Left ventricle myocardium inferior (tissue), 1 donor: ENCODE measurements around the gene TOR1AIP2. TPM values are rescaled to one million over a fixed set of nuclear protein-coding genes. Genes with fewer than 3 reads are reported as not detected.

Experiments used
- DNase-seq: peaks from one replicate; pipeline ENCODE4 v3.0.0-alpha.2; 2020
- H3K27ac ChIP-seq: fragments of 200-600 bp; replicated peaks from 2 replicates; pipeline ENCODE4 v1.8.0; 2021
- H3K27me3 ChIP-seq: fragments of 200-600 bp; 2 replicates; pipeline ENCODE4 v1.8.0; 2021; ENCODE audit warnings: low read depth
- H3K36me3 ChIP-seq: fragments of 200-600 bp; 2 replicates; pipeline ENCODE4 v1.8.0; 2021
- H3K4me1 ChIP-seq: fragments of 200-600 bp; 2 replicates; pipeline ENCODE4 v1.8.0; 2021
- H3K4me3 ChIP-seq: fragments of 200-600 bp; 2 replicates; pipeline ENCODE4 v1.8.0; 2021; ENCODE audit warnings: mild to moderate bottlenecking, moderate library complexity
- H3K9me3 ChIP-seq: fragments of 200-600 bp; replicated peaks from 2 replicates; pipeline ENCODE4 v1.8.0; 2021
- CTCF ChIP-seq: fragments of 200-600 bp; IDR thresholded peaks from 2 replicates; pipeline ENCODE4 v1.8.0; 2021; ENCODE audit warnings: antibody characterized with exemption, mild to moderate bottlenecking, borderline replicate concordance
- intact Hi-C: fragments of 100-400 bp; cut with micrococcal nuclease; formaldehyde crosslinking; loops from one replicate; pipeline ENCODE4 v1.11.0; 2022
- total RNA-seq: library from RNA; stranded (reverse); fragmentation: NEBNext Ultra II Directional; extraction: Animal tissue kit (Norgen Biotek cat#: 25700); gene quantifications from one replicate; pipeline ENCODE4 v1.2.1, GENCODE V29; 2021
- donor health status: DM: no; HTN: yes; CAD: no; lungs with severe emphysema.

Gene TOR1AIP2
- total RNA-seq, 1 donor from 2014 or later = 48.1 TPM

GRCh38 chr1:179823693-179824092 is 53.9 kb downstream of the TOR1AIP2 start:
- Histone ChIP-seq H3K36me3 (no peaks in the 10 kb centered on the region), H3K4me1 (peaks cover 25% of the 10 kb centered on the region), H3K9me3 (no peaks in the 10 kb centered on the region), H3K27me3 (peaks cover 3% of the 10 kb centered on the region), H3K27ac (no peak overlapping the region), H3K4me3 (no peak overlapping the region)
- intact Hi-C loops = no loop called here
- no peak for TF ChIP-seq CTCF
- no peak for DNase-seq

GRCh38 chr1:179822065-179822464 is 55.5 kb downstream of the TOR1AIP2 start:
- Histone ChIP-seq H3K36me3 (no peaks in the 10 kb centered on the region), H3K27ac (no peak overlapping the region), H3K4me1 (peaks cover 36% of the 10 kb centered on the region), H3K9me3 (no peaks in the 10 kb centered on the region), H3K27me3 (peaks cover 5% of the 10 kb centered on the region), H3K4me3 (no peak overlapping the region)
- no peak for DNase-seq
- no peak for TF ChIP-seq CTCF
- intact Hi-C loops = no loop called here

GRCh38 chr1:179821524-179821923 is 56.1 kb downstream of the TOR1AIP2 start:
- Histone ChIP-seq H3K4me1 (peaks cover 41% of the 10 kb centered on the region), H3K27ac (no peak overlapping the region), H3K27me3 (peaks cover 5% of the 10 kb centered on the region), H3K36me3 (no peaks in the 10 kb centered on the region), H3K4me3 (no peak overlapping the region), H3K9me3 (no peaks in the 10 kb centered on the region)
- intact Hi-C loops = no loop called here
- TF ChIP-seq CTCF = no peak
- DNase-seq = no peak

GRCh38 chr1:179820226-179820970 is 57.2 kb downstream of the TOR1AIP2 start:
- H3K4me1 ChIP-seq = peaks cover 43% of the 10 kb centered on the region
- no peak for TF ChIP-seq CTCF
- no peak overlapping the region for H3K4me3 ChIP-seq
- H3K36me3 ChIP-seq = no peaks in the 10 kb centered on the region
- intact Hi-C loops = no loop called here
- H3K27me3 ChIP-seq = peaks cover 5% of the 10 kb centered on the region
- no peak overlapping the region for H3K27ac ChIP-seq
- H3K9me3 ChIP-seq = no peaks in the 10 kb centered on the region
- no peak for DNase-seq

- H3K4me1 ChIP-seq = peaks cover 38% of the 10 kb centered on the region
- peak overlapping the region; percentile 75 for H3K27ac ChIP-seq
- no peak for TF ChIP-seq CTCF
- intact Hi-C loops = no loop called here
- H3K9me3 ChIP-seq = no peaks in the 10 kb centered on the region
- peaks cover 5% of the 10 kb centered on the region for H3K27me3 ChIP-seq
- H3K4me3 ChIP-seq = no peak overlapping the region
- no peaks in the 10 kb centered on the region for H3K36me3 ChIP-seq
- DNase-seq = peak; percentile 58
Observed at GRCh38 chr1:179818743-179819173, 58.8 kb downstream of the TOR1AIP2 start.
